SIG-M5 (cell line): ENCODE measurements around the gene NDUFA12.
"Not testable (repeated sequence)": the region's sequence is repeated elsewhere in the genome, so short reads cannot be mapped to it uniquely, and the experiment has no call there.

Experiments used
- DNase-seq: peaks from one replicate; lab custom pipeline; 2025; lab: John Stamatoyannopoulos, UW

NDUFA12 gene

DNA sequence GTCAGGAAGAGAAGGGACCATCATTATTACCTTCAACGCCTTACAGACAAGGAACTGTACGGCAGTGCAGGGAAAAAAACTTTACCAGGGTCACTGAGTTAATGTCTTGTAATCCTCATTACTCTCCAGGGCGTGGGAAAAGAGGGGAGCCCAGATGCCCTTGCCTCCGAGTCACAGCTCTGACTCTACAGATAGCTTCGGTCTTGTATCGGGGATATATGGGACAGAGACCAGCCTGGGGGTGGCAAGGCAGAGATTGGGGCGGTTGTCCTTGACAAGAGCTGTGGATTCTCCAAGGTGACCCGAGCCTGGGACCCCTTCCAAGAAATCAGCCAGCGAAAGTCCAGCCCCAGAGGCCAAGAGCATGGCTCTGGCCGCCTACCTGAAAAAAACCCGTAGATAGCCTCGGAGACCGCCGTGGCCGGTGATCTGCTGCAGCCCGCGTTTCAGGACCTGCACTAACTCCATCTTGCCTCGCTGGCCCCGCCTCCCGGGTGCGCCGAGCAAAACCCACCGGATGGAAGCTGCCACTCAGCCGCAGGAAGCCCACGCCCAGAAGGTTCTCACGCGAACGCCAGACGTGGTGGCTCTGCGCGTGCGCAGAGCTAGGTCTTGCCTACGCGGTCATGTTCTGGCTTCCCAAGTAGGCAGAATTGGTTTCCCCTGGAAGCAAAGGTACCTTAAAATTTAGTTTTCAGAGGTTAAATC lies at the start of gene NDUFA12:
NDUFA12 (minus strand) TSS at position 485 of the 708 bp plus-strand sequence; CDS start at position 468, 17 bp downstream.
- peak; percentile 79 for DNase-seq

DNA sequence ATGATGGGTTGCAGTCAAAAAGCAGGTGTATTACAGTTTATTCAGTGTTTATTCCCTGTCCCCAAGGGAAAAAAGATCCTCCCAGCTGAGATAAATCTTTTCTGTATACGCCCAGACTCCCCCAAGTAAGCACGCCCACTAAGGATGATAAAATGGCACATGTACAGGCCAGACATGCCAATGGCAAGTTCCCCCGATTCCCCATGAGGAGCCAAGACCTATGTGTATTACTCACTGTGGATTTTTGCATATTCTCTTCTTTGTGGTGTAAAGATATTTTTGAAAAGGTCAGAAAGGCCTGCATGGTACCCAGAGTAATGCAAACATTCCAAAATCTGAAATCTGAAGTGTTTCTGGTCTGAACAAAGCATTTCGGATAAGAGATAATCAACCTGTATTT lies 47.7 kb upstream of the NDUFA12 start:
- DNase-seq: no peak

DNA sequence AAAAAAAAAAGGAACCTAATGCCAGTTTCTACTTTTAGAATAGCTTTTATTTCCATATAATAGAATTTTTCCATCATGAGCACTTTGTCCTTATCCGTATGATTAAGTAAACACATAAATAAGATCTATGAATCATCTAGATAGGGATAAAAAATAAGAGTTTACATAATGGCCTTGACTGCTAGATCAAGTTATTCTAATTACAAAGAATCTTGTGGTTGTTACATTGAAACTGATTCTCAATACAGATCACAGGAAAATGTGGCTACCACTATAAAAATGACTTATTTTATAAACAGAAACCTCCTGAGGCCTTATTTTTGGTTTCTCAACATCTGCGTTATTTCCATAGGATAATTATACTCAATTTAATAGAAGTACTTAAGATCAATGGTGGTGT lies 34.4 kb upstream of the NDUFA12 start:
- DNase-seq: no peak

- DNase-seq: no peak
Measured at GRCh38 chr12:95034750-95035149, 31.3 kb upstream of the NDUFA12 start.

DNA sequence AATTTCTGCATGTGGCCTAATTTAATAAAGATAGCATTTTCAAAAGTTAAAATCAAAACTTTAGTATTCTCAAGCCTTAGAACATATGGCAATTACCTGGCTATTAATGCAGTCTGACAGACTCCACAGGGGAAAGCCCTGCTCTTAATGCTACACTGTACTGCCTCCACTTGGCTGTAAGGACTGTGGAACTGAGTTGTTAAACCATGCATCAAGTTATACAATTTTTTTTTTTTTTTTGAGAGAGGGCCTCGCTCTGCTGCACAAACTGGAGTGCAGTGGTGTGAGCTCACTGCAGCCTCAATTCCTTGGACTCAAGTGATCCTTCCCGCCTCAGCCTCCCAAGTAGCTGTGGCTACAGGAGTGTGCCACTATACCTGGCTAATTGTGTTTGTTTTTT lies 19.0 kb upstream of the NDUFA12 start:
- DNase-seq: no peak

- DNase-seq: no peak
Measured at GRCh38 chr12:95017482-95017881, 14.0 kb upstream of the NDUFA12 start.

GRCh38 chr12:95016120-95016519 lies 12.6 kb upstream of the NDUFA12 start:
- no peak for DNase-seq

DNA sequence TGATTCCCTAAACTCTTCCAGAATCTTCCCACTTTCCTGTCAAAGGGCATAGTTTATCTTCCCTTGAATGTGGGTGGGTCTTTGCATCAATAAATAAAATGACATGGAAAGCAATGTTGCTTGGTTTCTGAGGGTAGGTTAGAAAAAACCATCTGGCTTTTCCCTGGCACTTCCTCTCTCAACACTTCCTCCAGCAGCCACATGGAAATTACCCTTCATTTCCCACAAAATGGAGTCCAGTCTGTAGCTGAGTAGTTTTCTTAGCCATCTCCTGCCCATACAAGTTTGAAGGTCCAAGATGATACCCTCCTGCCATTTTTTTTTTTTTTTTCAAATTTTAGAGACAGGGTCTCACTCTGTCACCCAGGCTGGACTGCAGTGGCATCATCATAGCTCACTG lies 11.1 kb upstream of the NDUFA12 start:
- DNase-seq: no peak

DNA sequence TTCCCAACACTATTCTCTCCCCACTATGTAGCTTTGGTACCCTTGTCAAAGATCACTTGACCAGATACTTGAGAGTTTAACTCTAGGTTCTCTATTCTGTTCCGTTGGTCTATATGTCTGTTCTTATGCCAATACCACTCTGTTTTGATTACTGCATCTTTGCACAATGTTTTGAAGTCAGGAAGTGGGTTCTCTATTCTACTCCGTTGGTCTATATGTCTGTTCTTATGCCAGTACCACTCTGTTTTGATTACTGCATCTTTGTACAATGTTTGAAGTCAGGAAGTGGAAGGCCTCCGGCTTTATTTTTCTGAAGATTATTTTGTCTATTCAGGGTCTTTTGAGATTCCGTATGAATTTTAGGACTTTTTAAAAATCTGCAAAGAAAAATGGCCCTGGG lies 2.7 kb upstream of the NDUFA12 start:
- no peak for DNase-seq

- DNase-seq: peak; percentile 39
Measured at GRCh38 chr12:95004610-95005009, 1.1 kb upstream of the NDUFA12 start.

GRCh38 chr12:95003921-95004272 lies 400 bp upstream of the NDUFA12 start:
- DNase-seq: no peak

DNA sequence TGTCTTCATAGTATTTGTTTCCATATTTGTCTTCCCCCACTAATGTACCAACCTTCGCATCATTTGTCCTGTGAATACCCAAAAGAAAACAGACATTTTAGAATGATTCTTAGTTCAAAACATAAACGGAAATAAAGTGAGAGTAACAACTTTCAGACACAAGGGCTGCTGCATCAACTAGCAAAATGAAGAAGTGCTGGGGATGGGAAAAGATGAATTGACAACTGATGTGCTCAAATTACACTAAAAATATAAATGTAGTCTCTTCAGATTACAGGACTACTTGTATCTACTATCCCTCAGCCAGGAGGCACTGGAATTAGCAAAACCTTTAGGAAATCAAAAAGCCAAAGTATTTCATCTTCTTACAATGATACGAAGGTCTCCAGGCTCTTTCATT lies 743 bp downstream of the NDUFA12 start:
- DNase-seq: no peak

DNA sequence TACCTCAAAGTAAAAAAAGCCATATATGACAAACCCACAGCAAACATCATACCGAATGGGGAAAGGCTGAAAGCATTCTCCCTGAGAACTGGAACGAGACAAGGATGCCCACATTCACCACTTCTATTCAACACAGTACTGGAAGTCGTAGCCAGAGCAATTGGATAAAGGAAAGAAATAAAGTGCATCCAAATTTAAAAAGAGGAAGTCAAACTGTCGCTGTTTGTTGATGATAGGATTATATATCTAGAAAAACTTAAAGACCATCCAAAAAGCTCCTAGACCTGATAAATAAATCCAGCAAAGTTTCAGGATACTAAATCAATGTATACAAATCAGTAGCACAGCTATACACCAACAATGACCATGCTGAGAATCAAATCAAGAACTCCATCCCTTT lies 5.2 kb downstream of the NDUFA12 start:
- no peak for DNase-seq

GRCh38 chr12:94997726-94998125 lies 5.8 kb downstream of the NDUFA12 start:
- DNase-seq: no peak

DNA sequence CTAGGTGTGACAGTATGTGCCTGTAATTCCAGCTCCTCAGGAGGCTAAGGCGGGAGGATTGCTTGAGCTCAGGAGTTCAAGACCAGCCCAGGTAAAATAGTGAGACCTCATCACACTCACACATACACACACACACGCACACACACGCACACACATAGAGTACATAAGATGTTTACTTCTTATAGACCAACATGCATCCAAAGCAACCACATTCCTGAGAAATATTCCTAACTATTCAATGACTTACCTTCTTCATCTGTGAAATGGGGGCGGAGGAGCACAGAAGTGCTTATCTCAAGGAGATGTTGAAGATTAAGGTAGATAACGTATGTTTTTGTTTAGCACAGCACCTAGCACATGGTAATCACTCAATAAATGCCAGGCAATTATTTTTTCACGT lies 6.4 kb downstream of the NDUFA12 start:
- no peak for DNase-seq

GRCh38 chr12:94994312-94994711 lies 9.2 kb downstream of the NDUFA12 start:
- DNase-seq: no peak

- DNase-seq: not testable (repeated sequence)
Measured at GRCh38 chr12:94993855-94994254, 9.6 kb downstream of the NDUFA12 start.

GRCh38 chr12:94990222-94990621 lies 13.3 kb downstream of the NDUFA12 start:
- DNase-seq: no peak

DNA sequence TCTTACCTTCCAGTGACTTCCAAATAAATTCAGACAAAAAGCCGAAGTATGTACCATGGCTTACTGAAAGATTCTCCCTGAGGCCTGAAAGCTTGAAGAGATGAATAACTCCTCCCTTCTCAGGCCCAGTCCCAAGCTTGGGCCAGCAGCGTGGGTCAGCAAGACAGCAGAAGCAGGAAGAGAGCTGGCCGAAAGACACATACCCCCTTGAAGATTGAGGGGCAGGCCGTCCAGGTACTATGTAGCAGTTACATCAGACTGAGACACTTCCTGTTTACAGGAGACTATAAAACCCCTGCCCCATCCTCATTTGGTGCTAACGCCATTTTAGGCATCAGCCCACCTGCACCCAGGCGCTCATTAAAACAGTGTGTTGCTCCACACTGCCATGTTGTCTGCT lies 15.0 kb downstream of the NDUFA12 start:
- no peak for DNase-seq

DNA sequence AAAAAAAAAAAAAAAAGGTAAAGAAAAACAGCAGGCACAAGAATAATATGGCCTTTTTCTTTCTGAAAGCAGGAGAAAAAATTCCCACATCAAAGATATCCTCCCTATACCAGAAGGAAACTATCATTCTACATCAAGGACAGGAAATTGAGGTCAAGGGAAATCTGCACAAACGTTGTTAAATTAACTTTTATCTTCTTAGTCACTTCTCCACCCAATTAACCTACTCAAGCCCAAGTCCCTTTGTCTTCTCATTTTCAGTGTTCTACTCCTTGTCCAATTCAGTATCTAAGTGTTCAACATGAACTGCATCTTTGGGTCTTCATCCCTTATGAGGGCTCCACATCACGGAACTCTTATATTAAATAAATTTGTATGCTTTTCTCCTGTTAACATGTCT lies 15.7 kb downstream of the NDUFA12 start:
- DNase-seq: no peak

- DNase-seq: no peak
Measured at GRCh38 chr12:94987076-94987669, 16.3 kb downstream of the NDUFA12 start.

DNA sequence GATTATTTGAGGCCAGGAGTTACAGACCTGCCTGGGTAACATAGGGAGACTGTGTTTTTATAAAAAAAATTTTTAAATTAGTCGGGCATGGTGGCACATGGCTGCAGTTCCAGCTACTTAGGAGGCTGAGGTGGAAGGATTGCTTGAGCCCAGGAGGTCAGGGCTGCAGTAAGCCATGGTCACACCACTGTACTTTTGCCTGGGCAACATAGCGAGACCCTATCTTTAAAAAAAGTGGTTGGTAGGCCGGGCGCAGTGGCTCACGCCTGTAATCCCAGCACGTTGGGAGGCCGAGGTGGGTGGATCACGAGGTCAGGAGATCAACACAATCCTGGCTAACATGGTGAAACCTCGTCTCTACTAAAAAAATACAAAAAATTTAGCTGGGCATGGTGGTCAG lies 18.4 kb downstream of the NDUFA12 start:
- DNase-seq: not testable (repeated sequence)

- no peak for DNase-seq
Measured at GRCh38 chr12:94983321-94983720, 20.2 kb downstream of the NDUFA12 start.

DNA sequence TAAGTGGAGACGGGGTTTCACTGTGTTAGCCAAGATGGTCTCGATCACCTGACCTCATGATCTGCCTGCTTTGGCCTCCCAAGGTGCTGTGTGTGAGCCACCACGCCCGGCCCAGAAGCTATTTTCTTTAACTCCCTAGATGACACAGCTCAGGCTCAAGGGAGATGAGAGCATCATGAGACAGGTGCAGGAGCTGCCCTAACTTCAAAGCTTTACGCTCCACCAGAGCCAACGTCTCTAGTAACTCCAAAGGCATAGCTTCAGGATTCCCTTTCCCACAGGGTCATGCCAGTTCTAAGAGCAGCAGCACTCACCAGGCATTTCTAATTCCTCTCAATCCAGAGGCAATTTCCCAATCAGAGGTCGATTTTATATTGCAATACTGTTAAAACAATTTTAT lies 21.0 kb downstream of the NDUFA12 start:
- DNase-seq: no peak
